Endothelial cell of umbilical vein (primary cell): Measurements from ENCODE around the gene SFRP2. TPM values are rescaled to one million over a fixed set of nuclear protein-coding genes. Genes with fewer than 3 reads are reported as not detected.

ENCODE experiments used
- BruUV-seq: library from RNA; stranded (reverse); fragments of 400-500 nt; replicated peaks from 2 replicates; lab custom pipeline; 2021; lab: Mats Ljungman, UMichigan
- CTCF ChIA-PET: fragments of 300-600, 350-600 bp; sonication (Branson Sonifier 250); formaldehyde crosslinking; loops from one replicate; lab custom pipeline; 2021; ENCODE audit warnings: antibody characterized with exemption, inconsistent platforms; lab: Charles Lee
- POLR2A ChIA-PET: fragments of 300-600, 350-600 bp; sonication (Branson Sonifier 250); formaldehyde crosslinking; loops from one replicate; lab custom pipeline; 2021; ENCODE audit warnings: antibody characterized with exemption, inconsistent platforms; lab: Charles Lee
- DNase-seq: peaks from one replicate; pipeline ENCODE4 v3.0.0-alpha.2; 2011; ENCODE audit warnings: low read depth, low spot score
- FAIRE-seq: peaks from 2 replicates; lab custom pipeline; 2011; peaks lifted over from hg19 to GRCh38; lab: Jason Lieb, UNC
- H2AFZ ChIP-seq: 2 replicates; pipeline ENCODE4 v1.6.0; 2012; ENCODE audit warnings: low read depth, low read length, control low read depth, inconsistent platforms
- H3K27ac ChIP-seq: 2 replicates; pipeline ENCODE4 v1.5.1; 2011; ENCODE audit warnings: low read depth, mild to moderate bottlenecking, control low read depth, low read length, moderate library complexity; ENCODE audit not compliant: insufficient read depth
- H3K27me3 ChIP-seq, 2 experiments: 2 replicates each; pipeline versions ENCODE4 v1.6.0 to v1.6.1; 2011; ENCODE audit warnings: low read length in 2 of 2, mixed read lengths in 1 of 2; ENCODE audit not compliant: control insufficient read depth in 2 of 2, insufficient read depth in 2 of 2
- H3K36me3 ChIP-seq, 2 experiments: 2 replicates in 1 of 2; 3 replicates in 1 of 2; pipeline ENCODE4 v1.5.1; 2011; ENCODE audit warnings: low read length in 2 of 2, mild to moderate bottlenecking in 1 of 2, moderate library complexity in 1 of 2; ENCODE audit not compliant: control insufficient read depth in 2 of 2, insufficient read depth in 2 of 2; ENCODE audit errors: extremely low read depth in 1 of 2
- H3K4me1 ChIP-seq: 3 replicates; pipeline ENCODE4 v1.5.1; 2011; ENCODE audit warnings: mild to moderate bottlenecking, low read length; ENCODE audit not compliant: control insufficient read depth, insufficient read depth; ENCODE audit errors: extremely low read depth
- H3K4me2 ChIP-seq: 2 replicates; pipeline ENCODE4 v1.6.1; 2011; ENCODE audit warnings: low read length, control low read depth, mixed read lengths; ENCODE audit not compliant: insufficient read depth
- H3K4me3 ChIP-seq, 3 experiments: fragments of 200-600 bp in 1 of 3; sonication (generic), shearing (Covaris generic) in 1 of 3; replicated peaks in 1 of 3; 2 replicates each; pipeline ENCODE4 v1.5.1; 2011 to 2016; ENCODE audit warnings: control low read depth in 3 of 3, low read length in 3 of 3, mild to moderate bottlenecking in 2 of 3, inconsistent platforms in 1 of 3, low read depth in 1 of 3, moderate library complexity in 1 of 3; ENCODE audit not compliant: insufficient read depth in 1 of 3
- H3K79me2 ChIP-seq: 2 replicates; pipeline ENCODE4 v1.6.0; 2012; ENCODE audit warnings: low read length, inconsistent platforms; ENCODE audit not compliant: control insufficient read depth, insufficient read depth
- H3K9ac ChIP-seq: replicated peaks from 2 replicates; pipeline ENCODE3; 2011; ENCODE audit warnings: low read length, control low read depth; ENCODE audit not compliant: insufficient read depth; ENCODE audit errors: extremely low read depth
- H3K9me1 ChIP-seq: replicated peaks from 3 replicates; pipeline ENCODE4 v1.6.0; 2011; ENCODE audit warnings: mild to moderate bottlenecking, low read length; ENCODE audit not compliant: control insufficient read depth, insufficient read depth; ENCODE audit errors: extremely low read depth
- H3K9me3 ChIP-seq: replicated peaks from 2 replicates; pipeline ENCODE4 v1.5.1; 2012; ENCODE audit warnings: low read length, inconsistent platforms; ENCODE audit not compliant: control insufficient read depth, insufficient read depth
- H4K20me1 ChIP-seq: replicated peaks from 2 replicates; pipeline ENCODE3; 2011; ENCODE audit warnings: mild to moderate bottlenecking, low read length; ENCODE audit not compliant: control insufficient read depth, insufficient read depth; ENCODE audit errors: extremely low read depth
- CTCF ChIP-seq, 2 donors: IDR thresholded peaks; 1 replicate in 1 of 2; 2 replicates in 1 of 2; pipeline ENCODE4 v1.5.1; 2011; ENCODE audit warnings: low read length in 2 of 2, mild to moderate bottlenecking in 2 of 2, moderate library complexity in 2 of 2, control low read depth in 1 of 2, inconsistent platforms in 1 of 2, low read depth in 1 of 2; ENCODE audit not compliant: insufficient read depth in 1 of 2; ENCODE audit errors: extremely low read depth in 1 of 2
- EZH2 ChIP-seq: IDR thresholded peaks from 2 replicates; pipeline ENCODE4 v1.6.1; 2012; ENCODE audit warnings: borderline replicate concordance, low read depth, mild to moderate bottlenecking, moderate library complexity, low read length, inconsistent platforms; ENCODE audit not compliant: severe bottlenecking
- FOS ChIP-seq: IDR thresholded peaks from 2 replicates; pipeline ENCODE4 v1.6.1; 2011; ENCODE audit warnings: mild to moderate bottlenecking, low read length, moderate library complexity, borderline replicate concordance; ENCODE audit not compliant: insufficient read depth
- GATA2 ChIP-seq: IDR thresholded peaks from 2 replicates; pipeline ENCODE4 v1.7.0; 2011; ENCODE audit warnings: low read depth, mild to moderate bottlenecking, moderate library complexity, mixed read lengths, low read length; ENCODE audit not compliant: insufficient read length, insufficient read depth
- JUN ChIP-seq: IDR thresholded peaks from 2 replicates; pipeline ENCODE4 v1.6.1; 2011; ENCODE audit warnings: borderline replicate concordance, low read depth; ENCODE audit not compliant: insufficient read length, insufficient read depth
- MAX ChIP-seq: IDR thresholded peaks from 2 replicates; pipeline ENCODE4 v1.6.1; 2011; ENCODE audit not compliant: insufficient read depth, insufficient read length
- MYC ChIP-seq: IDR thresholded peaks from one replicate; pipeline ENCODE4 v1.6.1; 2011; ENCODE audit warnings: mild to moderate bottlenecking, low read depth, low read length
- POLR2A ChIP-seq: IDR thresholded peaks from 2 replicates; pipeline ENCODE4 v1.6.1; 2012; ENCODE audit warnings: low read depth, mild to moderate bottlenecking, control low read depth, low read length
- POLR2AphosphoS5 ChIP-seq: IDR thresholded peaks from 2 replicates; pipeline ENCODE4 v1.6.1; 2012; ENCODE audit warnings: low read depth, mild to moderate bottlenecking, control low read depth, low read length, moderate library complexity; ENCODE audit not compliant: insufficient read depth
- dilution Hi-C: fragments of 300-500 bp; cut with MboI; formaldehyde crosslinking; loops from one replicate; pipeline ENCODE4 v1.15.0; 2019; ENCODE audit warnings: low sequenced_read_pairs; ENCODE audit not compliant: extremely low pct_ligation_motif_present
- intact Hi-C: fragments of 100-400 bp; cut with micrococcal nuclease; formaldehyde crosslinking; loops from one replicate; pipeline ENCODE4 v1.10.0; 2022
- polyA plus RNA-seq, 4 experiments: library from polyadenylated mRNA; depleted of rRNA in 3 of 4; stranded (reverse) in 3 of 4; unstranded in 1 of 4; fragments of >200 nt; gene quantifications; 2 replicates each; pipeline versions ENCODE4 v1.2.1 to v1.2.3, GENCODE V29; 2011 to 2012; ENCODE audit warnings: missing spikeins in 1 of 4
- total RNA-seq: library from RNA; stranded (reverse); gene quantifications from 2 replicates; pipeline ENCODE4 v1.2.3, GENCODE V29; 2021

The SFRP2 gene
- total and polyA plus RNA-seq, 2 donors (not counting 3 experiments of a cell fraction or from before 2014, with no cell fraction given), result 0.04 TPM; not detected in 1

GRCh38 chr4:153792618-153793247 lies 3.9 kb upstream of the SFRP2 start:
- Histone ChIP-seq H3K9ac (no peak overlapping the region), H3K9me1 (no peaks in the 10 kb centered on the region), H3K27ac (no peak overlapping the region), H3K36me3 (no peaks in the 10 kb centered on the region), H3K27me3 (peaks cover 59 to 84% of the 10 kb centered on the region in 2 experiments), H2AFZ (no peak overlapping the region), H3K4me3 (no peak overlapping the region), H3K79me2 (no peaks in the 10 kb centered on the region), H3K4me1 (peaks cover 12% of the 10 kb centered on the region), H3K9me3 (no peaks in the 10 kb centered on the region), H3K4me2 (peak overlapping the region; percentile 30), H4K20me1 (no peaks in the 10 kb centered on the region)
- dilution Hi-C loops (no loop called here), intact Hi-C loops (no loop called here)
- ChIA-PET POLR2A (no interaction called here), CTCF (no interaction called here)
- TF ChIP-seq POLR2AphosphoS5 (no peak), MAX (no peak), POLR2A (no peak), FOS (no peak), MYC (no peak), JUN (no peak), GATA2 (no peak), EZH2 (no peak), CTCF (IDR thresholded peaks at IDR 0.05; ENCODE audit: extremely low read depth in 1 of 2, insufficient read depth in 1 of 2, low read depth in 1 of 2, low read length in 2 of 2) (no peak)
- no peak for FAIRE-seq
- no peak for DNase-seq
- BruUV-seq, result no TSS peak
